Activated CD4-positive, CD25-positive, alpha-beta regulatory T cell (primary cell): ENCODE results near the gene KL.

ENCODE experiments used
- DNase-seq, 4 experiments: peaks; one replicate each; lab custom pipeline; 2025; lab: John Stamatoyannopoulos, UW

KL gene

DNA sequence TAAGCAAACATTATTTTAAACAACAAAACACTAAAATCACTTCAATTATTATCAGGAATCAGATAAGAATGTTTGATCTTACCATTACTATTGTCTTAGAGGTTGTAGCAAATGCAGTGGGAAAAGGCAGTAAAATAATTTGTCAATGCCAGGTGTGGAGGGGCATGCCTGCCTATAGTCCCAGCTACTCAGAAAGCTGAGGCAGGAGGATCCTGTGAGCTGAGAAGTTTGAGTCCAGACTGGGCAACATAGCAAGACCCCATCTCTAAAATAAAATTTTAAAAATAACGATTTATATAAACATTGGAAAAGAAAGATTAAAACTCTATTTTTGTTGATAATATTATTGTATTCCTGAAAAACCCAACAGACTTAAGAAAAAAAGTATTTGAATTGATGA is 66.8 kb downstream of the KL start:
- DNase-seq: no peak

DNA sequence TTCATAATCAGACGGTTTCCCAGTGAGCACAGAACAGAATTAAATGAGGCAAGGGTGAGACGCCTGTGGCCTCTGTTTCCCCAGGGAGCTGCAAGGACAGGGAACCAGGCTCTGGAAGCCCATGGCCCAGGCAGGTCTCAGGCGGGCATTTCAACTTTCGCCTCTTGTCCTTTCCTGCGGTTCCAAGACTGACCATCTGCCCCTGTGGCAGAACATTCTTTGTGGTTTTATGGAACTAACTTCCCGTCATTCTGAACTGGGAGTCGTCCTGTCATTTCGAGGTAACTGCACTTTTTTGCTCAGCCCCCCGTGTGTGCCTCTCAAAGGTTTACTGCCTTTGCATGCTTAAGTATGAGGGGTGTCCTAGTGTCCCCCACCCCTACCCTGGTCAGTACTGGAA is 70.9 kb downstream of the KL start:
- no peak for DNase-seq

DNA sequence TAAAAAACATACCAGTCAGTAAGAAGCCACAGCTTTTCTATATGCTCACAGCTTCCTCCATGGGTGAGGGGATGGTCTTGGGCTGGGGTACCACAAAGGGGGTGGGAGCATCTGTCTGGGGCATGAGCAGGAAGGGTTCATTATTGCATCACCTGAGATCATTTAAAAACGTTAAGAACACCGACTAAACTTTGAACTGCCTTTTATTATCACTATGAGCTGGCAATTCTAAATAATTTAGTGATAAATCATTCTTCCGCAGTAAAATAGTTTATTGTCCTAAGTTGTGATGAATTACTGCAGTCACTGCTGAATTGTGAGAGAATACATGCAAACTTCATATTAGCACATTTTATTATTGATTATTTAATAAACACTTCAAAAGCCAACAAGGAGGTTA is 71.6 kb downstream of the KL start:
- DNase-seq: no peak

DNA sequence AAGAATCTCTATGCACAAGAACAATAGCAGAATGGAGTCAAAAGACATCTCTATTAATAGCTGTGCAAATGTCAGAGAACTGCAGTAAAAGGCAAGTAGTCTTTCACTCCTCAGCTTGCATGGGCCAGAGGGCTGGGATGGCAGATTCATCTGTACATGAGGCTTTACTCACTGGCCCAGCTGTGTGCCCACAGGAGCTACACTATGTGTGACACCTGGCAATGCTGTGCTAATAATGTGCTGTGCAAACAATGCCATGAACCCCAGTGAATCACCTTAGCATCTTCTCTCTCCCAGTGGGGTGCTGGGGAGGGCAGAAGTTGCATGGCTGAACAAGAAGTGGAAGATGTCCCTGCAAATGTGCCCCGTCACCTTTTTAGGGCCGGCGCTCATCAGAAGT is 73.1 kb downstream of the KL start:
- no peak for DNase-seq

DNA sequence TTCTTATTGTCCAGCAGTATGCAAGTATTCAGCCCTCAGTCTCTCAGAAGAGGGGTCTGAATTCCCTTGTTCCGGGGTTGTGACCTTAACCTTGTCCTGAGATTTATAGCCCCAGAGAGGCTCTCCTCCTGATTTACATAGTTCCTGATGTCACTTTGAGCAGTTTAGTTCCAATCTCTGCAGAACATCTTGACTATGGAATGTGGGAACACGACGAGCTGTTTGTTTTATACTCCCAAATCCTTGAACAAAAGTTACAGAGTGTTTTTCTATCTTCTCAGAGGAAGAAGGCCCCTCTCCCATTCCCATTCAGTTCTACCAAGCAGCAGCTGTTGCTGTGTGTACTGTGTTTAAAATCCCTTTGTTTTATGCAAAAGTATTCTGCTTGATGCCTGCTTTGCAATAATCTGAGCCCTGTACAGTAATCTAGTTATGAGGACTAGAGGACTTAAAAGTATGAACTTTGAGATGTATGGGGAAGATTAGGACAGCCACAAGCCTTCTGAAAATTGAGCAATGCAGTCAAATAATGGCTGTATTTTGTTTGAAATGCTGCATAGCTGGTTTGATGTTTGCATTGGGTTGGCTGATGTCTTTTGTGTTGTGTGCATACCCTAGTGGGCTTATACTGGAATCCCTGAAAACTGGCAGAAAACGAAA is 74.7 kb downstream of the KL start:
- DNase-seq: no peak

DNA sequence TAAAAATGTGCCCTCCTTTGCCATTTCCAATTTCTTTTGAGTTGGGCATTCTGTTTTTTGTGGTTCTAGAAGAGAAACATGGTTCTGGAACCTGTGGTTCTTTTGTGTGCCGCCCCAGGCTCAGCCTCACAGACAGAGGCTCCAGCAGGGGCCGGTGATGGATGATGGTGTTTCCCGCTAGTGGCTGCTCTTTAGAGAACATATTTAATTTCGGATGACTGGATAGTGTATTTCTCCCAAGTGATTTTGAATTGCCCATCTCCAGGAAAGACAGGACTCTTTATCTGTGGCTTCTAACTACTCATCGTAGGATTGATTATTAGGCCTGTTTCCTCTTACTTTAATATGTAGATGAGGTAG is 75.2 kb downstream of the KL start:
- DNase-seq: no peak

DNA sequence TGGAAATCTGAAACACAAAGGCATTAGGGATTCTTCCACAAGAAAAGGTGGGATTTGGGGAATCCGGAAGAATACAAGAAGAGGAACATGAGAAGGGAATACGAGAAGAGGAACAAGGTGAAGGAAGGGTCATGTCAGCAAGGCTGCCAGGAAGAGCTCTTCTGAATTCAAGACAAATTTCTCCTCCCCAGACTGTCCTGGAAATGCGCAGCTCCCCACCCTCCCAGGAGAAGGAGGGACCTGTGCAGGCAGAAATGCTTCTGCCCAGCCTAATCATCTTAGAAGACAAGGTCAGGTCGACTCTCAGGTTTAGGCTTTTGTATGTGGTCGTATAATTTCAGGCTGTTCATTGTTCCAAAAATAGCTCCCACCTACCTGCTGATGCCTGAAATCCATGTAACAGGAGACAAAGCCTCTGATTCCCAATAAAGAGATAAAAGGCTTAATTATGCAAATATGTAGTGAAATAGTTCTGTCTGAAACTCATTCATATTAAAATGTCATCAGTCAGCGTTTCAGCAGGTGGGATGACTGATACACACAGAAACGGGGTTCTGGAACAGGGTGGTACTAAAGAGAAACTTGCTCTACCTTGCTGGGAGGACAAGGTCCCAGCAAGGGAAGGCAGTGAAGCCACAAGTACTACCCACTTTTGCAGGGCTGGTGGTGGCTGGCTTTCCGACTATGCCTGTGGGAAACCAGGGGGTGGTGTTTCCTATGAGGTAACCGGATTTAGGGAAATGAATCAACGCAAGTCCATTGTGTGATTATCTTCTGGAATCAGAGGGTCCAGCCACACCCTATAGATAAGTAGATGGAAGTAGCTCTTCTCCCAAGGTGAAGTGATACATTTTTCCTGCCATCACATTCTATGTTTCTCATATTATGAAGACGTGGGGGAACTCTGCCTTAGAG is 76.1 kb downstream of the KL start:
- no peak for DNase-seq

DNA sequence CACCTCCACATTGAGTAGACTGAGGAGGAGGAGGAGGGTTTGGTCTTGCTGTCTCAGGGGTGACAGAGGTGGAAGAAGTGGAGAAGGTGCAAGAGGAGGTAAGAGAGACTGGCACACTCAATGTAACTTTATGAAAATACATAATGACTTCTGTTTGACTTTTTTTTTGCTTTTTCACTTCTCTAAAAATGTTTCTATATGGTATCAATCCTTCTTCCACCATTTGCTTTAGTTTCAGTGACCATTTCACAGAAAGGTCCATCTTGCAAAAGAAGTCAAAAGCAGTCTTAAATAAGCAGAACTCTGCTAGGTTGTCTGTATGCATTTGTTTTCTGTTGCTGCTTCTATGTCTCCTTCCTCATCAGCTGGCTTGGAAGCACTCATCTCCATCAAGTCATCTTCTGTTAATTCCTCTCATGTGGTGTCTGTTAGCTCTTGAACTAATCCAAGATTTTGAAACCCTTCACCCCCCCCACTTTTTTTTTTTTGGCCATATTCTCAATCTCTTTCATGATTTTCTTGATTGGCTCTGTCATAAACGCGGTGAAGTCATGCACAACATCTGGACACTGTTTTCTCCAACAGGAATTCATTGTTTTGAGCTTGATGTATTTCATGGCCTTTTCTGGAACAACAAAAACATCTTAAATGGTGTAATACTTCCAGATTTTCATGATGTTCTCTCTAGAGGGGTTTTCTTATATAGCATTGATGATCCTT is 80.8 kb downstream of the KL start:
- DNase-seq: no peak

DNA sequence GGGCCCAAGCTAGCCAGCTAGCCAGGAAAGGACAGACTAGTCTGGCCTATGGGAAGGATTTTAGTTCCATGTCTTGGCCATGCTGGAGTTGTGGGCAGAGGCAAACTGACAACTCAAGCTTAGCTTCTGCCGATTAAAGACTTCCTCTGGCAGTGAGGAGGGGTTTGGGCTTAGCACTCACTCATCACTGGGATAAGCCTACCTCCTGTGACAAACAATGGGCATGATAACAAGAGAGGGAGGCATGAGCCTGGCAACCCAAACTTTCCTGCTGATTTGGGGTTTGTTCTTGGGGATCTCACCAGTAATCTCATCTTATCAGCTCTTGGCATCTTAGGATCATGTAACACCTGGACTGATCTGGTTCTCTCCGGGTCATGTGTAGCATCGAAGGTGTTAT is 83.6 kb downstream of the KL start:
- no peak for DNase-seq

DNA sequence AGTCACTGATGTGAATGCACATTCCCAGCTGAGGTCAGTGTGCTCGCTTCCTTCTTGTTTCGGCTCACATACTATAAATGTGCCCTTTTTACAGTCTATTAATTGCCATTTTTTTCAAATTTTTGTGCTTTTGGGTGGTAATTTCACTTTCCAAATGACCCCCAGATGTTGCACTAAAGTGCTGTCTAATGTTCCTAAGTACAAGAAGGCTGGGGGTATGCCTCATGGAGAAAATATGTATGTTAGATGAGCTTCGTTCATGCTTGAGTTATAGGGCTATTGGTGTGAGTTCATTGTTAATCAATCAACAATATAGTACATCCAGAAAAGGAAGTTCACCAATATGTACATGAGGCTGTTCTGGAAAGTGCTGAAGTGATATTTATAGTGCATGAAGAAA is 84.7 kb downstream of the KL start:
- DNase-seq: no peak

DNA sequence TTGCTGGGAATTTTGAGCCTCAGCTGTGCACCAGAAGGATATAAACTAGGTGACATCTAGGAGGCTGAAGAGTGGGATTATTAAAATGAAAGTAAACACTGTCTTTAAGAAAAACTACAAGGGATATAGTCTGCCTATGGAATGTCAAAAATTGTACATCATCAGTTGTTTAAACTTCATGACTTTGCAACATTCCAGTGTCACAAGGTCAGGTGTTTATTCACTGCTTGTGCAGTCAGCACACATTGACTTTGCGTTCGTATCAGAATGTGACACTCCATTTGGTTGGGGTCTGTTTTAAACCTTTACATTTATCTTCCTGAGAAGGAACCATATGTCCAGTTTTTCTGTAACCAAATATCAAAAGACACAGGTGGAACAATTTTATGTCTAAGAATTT is 85.6 kb downstream of the KL start:
- no peak for DNase-seq

DNA sequence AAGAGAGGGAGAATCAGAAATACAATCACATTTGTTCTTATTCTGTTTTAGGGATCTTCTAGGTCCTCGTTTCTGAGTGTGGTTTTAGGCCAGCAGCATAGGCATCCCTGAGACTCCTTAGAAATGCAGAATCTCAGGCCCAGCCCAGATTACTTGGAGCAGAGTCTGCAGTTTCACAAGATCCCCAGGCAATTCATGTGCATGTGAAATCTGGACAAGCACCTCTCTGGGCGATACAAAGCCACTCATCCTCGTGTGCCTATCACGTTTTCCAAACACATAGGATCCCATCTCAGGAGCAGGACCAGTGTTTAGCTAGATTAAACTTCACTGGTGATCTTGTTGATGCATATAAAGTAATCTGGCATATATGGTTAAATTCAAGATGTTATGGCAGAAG is 87.2 kb downstream of the KL start:
- DNase-seq: no peak

DNA sequence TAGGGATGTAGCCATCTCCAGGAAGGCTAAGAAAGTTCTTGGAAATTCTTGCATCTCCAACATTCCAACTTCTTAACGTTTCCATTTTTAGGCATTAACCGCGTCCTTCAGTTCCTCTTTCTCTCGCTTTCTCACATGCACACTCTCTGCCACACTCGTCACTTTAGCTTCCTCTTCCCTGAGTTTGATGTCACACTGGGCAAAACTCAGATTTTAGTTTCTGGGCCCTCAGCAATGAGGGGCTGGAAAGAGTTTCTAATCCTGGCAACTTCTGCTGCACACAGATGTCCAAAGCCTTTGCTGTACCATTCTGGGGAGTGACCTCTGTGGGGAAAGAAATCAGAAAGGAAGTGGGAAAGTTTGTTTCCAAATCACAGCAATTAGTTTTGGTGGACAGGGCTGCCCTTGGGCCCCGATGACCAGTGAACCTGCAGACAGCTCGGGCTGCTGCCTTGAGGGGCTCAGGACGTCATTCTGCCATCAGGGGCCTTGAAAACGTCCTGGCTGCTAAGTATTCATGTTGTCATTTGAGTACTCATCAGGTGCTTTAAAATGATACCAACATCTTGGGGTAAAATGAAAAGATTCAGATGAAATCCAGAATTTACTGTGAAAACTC is 89.3 kb downstream of the KL start:
- no peak for DNase-seq

DNA sequence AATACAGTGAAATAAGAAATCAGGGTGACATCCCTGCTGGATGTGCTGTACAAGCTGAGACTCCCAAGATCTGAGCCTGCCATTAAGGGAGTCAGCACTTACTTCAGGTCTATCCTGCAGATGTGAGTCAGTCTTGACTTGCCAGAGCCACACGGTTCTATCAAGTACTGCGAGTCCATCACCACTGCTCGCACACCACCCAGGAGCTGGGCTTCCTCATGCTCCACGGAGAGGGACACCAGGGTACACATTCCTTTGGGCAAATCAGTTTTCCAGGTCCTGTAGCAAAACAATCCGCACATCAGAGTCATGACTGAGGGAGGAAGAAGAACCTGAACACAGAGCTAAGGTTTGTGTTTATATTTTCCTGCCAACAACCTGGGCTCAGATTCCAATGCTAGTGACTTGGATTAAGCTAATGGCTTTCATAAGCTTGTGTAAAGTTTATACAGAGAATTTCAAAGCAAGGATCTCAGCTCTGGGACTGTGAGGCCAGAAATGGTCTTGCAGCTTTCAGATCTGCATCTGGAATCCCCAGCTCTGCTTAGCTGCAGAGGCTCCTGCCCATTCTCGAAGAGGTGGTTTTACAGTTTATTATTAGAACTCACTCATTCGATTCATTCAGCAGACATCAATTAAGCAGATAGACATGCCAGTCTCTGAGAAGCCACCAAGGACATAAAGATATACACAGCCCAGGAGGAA is 90.6 kb downstream of the KL start:
- DNase-seq: no peak

DNA sequence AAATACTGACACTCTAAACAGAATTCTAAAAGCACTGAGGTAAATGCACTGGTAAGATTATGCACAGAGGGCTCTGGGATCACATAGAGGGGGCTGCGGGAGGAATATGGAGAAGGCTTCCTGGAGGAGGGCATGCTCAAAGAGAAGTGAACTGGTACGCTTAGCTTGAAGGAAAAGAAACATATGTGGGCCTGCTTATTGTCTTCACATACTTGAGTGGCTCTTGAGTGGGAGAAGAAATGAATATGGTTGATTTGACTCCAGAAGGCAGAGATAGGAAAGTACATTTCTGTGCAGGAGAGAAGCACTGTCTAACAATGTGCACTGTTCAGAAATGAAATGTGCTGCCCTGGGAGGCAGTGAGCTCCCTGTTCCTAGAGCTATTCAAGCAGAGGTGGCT is 91.1 kb downstream of the KL start:
- DNase-seq: no peak

DNA sequence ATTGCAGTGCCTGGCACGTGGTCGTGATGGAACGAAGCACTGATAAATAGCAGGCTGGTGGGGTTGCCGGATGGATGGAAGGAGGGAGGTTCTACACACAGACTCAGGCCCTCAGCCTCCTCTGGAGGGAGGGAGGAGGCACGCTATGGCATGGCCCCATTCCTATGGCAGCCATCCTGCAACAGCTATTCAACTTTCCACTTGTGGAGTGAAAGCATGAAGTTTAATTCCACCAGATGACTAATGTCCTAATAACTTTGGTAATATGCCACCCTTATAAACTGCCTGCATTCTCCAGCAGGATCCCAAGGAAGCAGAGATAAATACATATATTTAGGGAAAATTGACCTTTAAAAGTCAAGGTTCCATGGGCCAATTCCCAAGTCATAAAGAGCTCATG is 92.4 kb downstream of the KL start:
- no peak for DNase-seq

DNA sequence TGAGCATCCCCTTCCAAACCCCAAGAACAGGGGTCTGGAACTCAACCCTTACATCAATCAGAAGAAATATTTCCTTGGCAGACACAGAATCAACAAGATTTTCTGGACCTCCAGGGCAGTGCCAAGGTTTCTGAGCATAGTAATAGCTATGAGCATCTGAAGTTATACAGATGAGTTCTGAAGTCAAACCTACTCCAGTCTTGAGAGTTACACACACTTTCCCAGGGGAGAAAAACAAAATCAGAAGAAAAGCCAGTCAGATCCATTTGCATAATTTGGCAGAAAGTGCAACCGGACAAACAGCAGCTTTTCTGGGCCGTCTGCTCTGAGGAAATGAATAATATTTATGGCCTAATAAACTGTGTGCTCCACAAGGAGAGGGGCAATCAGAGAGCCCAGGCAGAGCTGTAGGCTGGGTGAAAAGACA is 93.1 kb downstream of the KL start:
- DNase-seq: no peak

DNA sequence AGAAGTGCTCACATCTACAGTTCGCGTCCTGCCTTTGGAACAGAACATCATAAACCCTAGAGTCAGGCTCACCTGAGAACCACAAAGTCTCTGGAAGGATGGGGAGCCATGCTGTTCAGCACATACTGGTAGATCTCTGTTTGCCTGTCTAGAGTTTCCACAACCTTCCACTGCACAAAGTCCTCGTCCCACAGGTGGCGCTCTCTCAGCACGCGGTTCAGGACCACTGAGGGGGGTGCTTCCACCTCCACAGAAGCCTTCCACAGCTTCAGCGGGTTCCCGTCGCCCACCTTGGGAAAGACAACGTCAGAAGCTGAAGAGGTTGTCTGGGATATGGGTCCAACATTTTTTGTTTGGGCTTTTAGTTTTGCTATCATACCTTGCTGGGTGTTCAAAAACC is 93.6 kb downstream of the KL start:
- DNase-seq: no peak

DNA sequence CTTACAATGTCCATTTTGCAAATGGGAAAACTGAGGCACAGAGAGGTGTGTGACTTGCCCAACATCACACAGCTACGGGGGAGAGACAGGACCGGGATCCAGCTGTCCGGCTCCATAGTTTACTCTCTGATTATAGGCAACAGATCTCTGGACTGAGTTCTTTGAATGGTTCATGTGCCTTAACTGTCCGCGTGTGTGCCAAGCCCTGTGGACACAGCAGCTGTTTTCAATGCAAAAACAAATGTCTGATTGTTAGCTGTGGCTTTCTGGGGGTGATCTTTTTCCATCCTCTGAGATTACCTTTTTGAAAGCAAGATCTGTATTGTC is 94.1 kb downstream of the KL start:
- DNase-seq: no peak

DNA sequence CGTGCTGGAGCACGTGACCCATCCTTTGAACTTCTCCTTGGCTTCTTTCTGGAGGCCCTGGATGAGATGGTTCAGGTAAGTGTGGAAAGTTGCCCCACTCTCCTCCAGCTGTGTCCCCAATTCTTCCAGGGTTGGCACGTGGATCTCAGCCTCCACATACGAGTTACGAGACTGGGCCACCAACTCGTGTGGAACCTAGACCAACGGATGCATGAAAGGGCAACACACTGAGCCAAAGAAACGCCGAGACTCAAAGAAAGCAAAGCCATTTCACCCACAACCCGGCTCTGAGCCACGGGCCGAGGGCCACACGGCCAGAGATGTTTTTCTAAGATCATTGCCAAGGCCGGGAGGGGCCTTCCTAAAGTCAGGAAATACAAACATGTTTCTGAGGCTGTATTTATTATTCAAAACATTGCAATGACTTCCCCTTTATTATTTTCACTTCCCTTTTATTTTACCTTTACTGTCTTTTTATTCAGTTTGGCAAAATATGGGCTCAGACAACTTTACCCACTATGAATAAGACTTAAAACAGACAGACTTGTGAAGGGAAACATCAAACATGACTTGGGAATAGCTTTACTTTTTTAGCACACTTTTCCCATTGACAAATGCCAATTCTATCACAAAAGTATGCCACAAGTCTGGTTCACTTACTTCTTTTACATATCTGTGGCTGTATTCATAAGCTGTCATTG is 94.6 kb downstream of the KL start:
- DNase-seq: no peak

DNA sequence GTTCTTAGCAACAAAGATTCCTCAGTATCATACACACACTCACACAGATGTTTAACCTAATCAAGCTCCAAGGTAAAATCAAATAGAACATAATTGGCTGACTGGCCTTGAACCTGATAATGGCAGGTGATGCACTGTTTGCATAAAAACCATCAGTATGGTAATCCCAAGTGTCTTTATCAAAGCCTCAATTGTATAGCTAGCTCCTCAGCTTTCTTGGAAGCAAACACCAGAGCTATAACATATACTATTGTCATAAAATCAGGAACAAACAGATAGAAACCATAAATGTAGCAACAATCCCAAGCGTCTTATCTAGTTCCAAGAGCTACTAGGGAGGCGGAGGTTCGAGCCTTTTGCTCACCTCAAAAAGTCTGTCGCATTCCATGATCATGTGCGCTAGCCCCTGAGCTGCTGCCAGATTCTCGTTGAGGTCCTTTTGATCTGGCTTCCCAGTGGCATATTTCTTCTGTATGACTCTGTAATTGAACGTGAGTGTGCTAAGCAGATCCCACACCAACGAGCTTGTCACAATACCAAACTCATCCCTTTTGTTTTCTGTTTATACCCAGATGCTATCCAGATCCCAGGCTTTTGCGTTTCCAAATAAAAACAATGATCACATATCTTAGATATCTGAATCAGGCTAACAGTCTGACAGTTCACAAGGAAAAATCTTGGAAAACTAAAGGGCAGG is 95.3 kb downstream of the KL start:
- no peak for DNase-seq
